Uterus (tissue), 2 donors: ENCODE data around the gene RNF114.

ENCODE experiments used
- POLR2A ChIP-seq, 2 donors: fragments of 450-650 bp; IDR thresholded peaks; one replicate each; pipeline ENCODE4 v1.6.1; 2016; ENCODE audit warnings: antibody characterized with exemption in 2 of 2, mild to moderate bottlenecking in 1 of 2, moderate library complexity in 1 of 2
- TF ChIP-seq, protein P1 (sequence below), 4 experiments: fragments of 200-600 bp in 2 of 4; fragments of 450-650 bp in 2 of 4; sonication (generic) in 2 of 4; IDR thresholded peaks; one replicate each; pipeline ENCODE4 v1.5.1; 2016 to 2019; ENCODE audit warnings: antibody characterized with exemption in 4 of 4, mild to moderate bottlenecking in 2 of 4, moderate library complexity in 1 of 4

GRCh38 chr20:49899541-49900383 is 36.4 kb upstream of the RNF114 start:
- TF ChIP-seq, protein P1, sequence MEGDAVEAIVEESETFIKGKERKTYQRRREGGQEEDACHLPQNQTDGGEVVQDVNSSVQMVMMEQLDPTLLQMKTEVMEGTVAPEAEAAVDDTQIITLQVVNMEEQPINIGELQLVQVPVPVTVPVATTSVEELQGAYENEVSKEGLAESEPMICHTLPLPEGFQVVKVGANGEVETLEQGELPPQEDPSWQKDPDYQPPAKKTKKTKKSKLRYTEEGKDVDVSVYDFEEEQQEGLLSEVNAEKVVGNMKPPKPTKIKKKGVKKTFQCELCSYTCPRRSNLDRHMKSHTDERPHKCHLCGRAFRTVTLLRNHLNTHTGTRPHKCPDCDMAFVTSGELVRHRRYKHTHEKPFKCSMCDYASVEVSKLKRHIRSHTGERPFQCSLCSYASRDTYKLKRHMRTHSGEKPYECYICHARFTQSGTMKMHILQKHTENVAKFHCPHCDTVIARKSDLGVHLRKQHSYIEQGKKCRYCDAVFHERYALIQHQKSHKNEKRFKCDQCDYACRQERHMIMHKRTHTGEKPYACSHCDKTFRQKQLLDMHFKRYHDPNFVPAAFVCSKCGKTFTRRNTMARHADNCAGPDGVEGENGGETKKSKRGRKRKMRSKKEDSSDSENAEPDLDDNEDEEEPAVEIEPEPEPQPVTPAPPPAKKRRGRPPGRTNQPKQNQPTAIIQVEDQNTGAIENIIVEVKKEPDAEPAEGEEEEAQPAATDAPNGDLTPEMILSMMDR (IDR thresholded peaks at IDR 0.05), result no peak
- TF ChIP-seq POLR2A (IDR thresholded peaks at IDR 0.05), result no peak
